PFSK-1 (cell line): ENCODE results near the gene MICU1. TPM values are rescaled to one million over a fixed set of nuclear protein-coding genes. Genes with fewer than 3 reads are reported as not detected.

Experiments
- FOXP2 ChIP-seq: optimal IDR thresholded peaks from 2 replicates; pipeline ENCODE3; 2011; ENCODE audit warnings: borderline replicate concordance, control low read depth, inconsistent platforms; ENCODE audit not compliant: insufficient read depth; ENCODE audit errors: extremely low read length, extremely low read depth
- POLR2AphosphoS5 ChIP-seq: IDR thresholded peaks from 2 replicates; pipeline ENCODE4 v1.6.1; 2012; ENCODE audit warnings: low read depth, mild to moderate bottlenecking, control low read depth, low read length, moderate library complexity
- REST ChIP-seq, 2 experiments: IDR thresholded peaks; 2 replicates each; pipeline versions ENCODE4 v1.6.1 to v1.8.0; 2011 to 2012; ENCODE audit warnings: low read depth in 2 of 2, low read length in 2 of 2, control low read depth in 1 of 2, inconsistent platforms in 1 of 2, mild to moderate bottlenecking in 1 of 2, moderate library complexity in 1 of 2; ENCODE audit not compliant: insufficient read depth in 1 of 2
- SIN3A ChIP-seq: IDR thresholded peaks from 2 replicates; pipeline ENCODE4 v1.6.1; 2012; ENCODE audit warnings: mild to moderate bottlenecking, low read length, moderate library complexity, borderline replicate concordance; ENCODE audit not compliant: insufficient read depth
- TAF1 ChIP-seq: IDR thresholded peaks from 2 replicates; pipeline ENCODE4 v1.6.1; 2012; ENCODE audit warnings: low read length, control low read depth, borderline replicate concordance; ENCODE audit not compliant: insufficient read depth
- polyA plus RNA-seq: library from polyadenylated mRNA; unstranded; fragments of >200 nt; gene quantifications from one replicate; pipeline ENCODE4 v1.2.1, GENCODE V29; 2012; ENCODE audit warnings: low read depth, missing spikeins; ENCODE audit not compliant: insufficient read length

The MICU1 gene
- 29.1 TPM for polyA plus RNA-seq

GRCh38 chr10:72625608-72626443 is at the start of gene MICU1:
Gene MICU1, minus strand, starts transcription at chr10:72626079. Its CDS starts 59,286 bp downstream, at chr10:72566793.
- TF ChIP-seq POLR2AphosphoS5 (peak; percentile 86), FOXP2 (peak; percentile 87), TAF1 (peak; percentile 73; the same call in 1 of the 2 replicates), REST (IDR thresholded peaks at IDR 0.05; ENCODE audit: insufficient read depth in 1 of 2, low read depth in 2 of 2, low read length in 2 of 2) (peak; percentile 48 to 79; a peak in 2 of 4 replicates), SIN3A (peak; percentile 35; the same call in 1 of the 2 replicates)

GRCh38 chr10:72673280-72673679 is 47.4 kb upstream of the MICU1 start:
- TF ChIP-seq SIN3A (no peak), POLR2AphosphoS5 (no peak), TAF1 (no peak), REST (IDR thresholded peaks at IDR 0.05; ENCODE audit: insufficient read depth in 1 of 2, low read depth in 2 of 2, low read length in 2 of 2) (no peak), FOXP2 (no peak)

GRCh38 chr10:72667207-72667864 is 41.5 kb upstream of the MICU1 start:
- TF ChIP-seq POLR2AphosphoS5 (no peak), REST (IDR thresholded peaks at IDR 0.05; ENCODE audit: insufficient read depth in 1 of 2, low read depth in 2 of 2, low read length in 2 of 2) (no peak), FOXP2 (no peak), TAF1 (no peak), SIN3A (no peak)

GRCh38 chr10:72665925-72666324 is 40.0 kb upstream of the MICU1 start:
- TF ChIP-seq FOXP2 (no peak), POLR2AphosphoS5 (no peak), TAF1 (no peak), SIN3A (no peak)

- TF ChIP-seq FOXP2 (no peak), POLR2AphosphoS5 (no peak), REST (IDR thresholded peaks at IDR 0.05; ENCODE audit: insufficient read depth in 1 of 2, low read depth in 2 of 2, low read length in 2 of 2) (no peak), SIN3A (no peak), TAF1 (no peak)
Measured at GRCh38 chr10:72663971-72664370, 38.1 kb upstream of the MICU1 start.
